ENCODE data around the gene FKBP5.
"Not testable (repeated sequence)": the region's sequence is repeated elsewhere in the genome, so short reads cannot be mapped to it uniquely, and the experiment has no call there.

FKBP5 gene

DNA sequence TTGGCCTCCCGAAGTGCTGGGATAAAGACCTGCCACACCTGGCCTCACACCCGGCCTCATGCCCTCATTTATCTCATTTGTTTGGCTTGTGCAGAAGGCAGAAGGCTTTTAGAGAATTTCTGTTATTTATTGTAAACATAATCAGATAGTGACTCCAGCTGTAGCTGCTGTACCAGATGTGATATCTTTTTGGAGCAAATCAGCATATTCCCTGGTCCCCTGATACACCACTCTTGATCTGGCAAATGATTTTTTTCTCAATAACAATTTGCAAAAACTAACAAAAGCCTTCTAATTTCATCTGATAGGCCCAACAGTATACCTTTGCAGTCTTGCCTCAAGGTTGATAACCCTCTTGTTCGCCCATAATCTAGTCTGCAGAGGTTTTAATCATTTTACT is 149.5 kb downstream of the FKBP5 start:
- peaks cover 8% of the 10 kb centered on the region; the same call in 1 of the 2 replicates for H3K27me3 ChIP-seq (ENCODE audit: insufficient read depth, low read length)
- no peak overlapping the region for H3K27ac ChIP-seq (ENCODE audit: low read depth, low read length, poor library complexity, severe bottlenecking)
- no peak overlapping the region for H2AFZ ChIP-seq (ENCODE audit: low read length)
- no peak overlapping the region for H3K4me2 ChIP-seq (ENCODE audit: low read length)
- H3K4me3 ChIP-seq (ENCODE audit: low read depth, low read length, poor library complexity, severe bottlenecking): no peak overlapping the region
- peaks cover 3% of the 10 kb centered on the region; the same call in 1 of the 2 replicates for H3K36me3 ChIP-seq (ENCODE audit: insufficient read depth, low read length)
- H3K79me2 ChIP-seq (ENCODE audit: insufficient read depth, low read length): no peaks in the 10 kb centered on the region
- no peaks in the 10 kb centered on the region for H3K9me2 ChIP-seq (ENCODE audit: low read depth, low read length)
- H3K9me3 ChIP-seq (ENCODE audit: low read length): peaks cover 6% of the 10 kb centered on the region; the same call in 1 of the 2 replicates
- no peak overlapping the region for H3K9ac ChIP-seq (ENCODE audit: low read length)
- H3K4me1 ChIP-seq (ENCODE audit: insufficient read depth, low read length, severe bottlenecking): no peaks in the 10 kb centered on the region
- TF ChIP-seq, protein P1, sequence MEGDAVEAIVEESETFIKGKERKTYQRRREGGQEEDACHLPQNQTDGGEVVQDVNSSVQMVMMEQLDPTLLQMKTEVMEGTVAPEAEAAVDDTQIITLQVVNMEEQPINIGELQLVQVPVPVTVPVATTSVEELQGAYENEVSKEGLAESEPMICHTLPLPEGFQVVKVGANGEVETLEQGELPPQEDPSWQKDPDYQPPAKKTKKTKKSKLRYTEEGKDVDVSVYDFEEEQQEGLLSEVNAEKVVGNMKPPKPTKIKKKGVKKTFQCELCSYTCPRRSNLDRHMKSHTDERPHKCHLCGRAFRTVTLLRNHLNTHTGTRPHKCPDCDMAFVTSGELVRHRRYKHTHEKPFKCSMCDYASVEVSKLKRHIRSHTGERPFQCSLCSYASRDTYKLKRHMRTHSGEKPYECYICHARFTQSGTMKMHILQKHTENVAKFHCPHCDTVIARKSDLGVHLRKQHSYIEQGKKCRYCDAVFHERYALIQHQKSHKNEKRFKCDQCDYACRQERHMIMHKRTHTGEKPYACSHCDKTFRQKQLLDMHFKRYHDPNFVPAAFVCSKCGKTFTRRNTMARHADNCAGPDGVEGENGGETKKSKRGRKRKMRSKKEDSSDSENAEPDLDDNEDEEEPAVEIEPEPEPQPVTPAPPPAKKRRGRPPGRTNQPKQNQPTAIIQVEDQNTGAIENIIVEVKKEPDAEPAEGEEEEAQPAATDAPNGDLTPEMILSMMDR (IDR thresholded peaks at IDR 0.05; ENCODE audit: low read length): no peak
- no peak for TF ChIP-seq EZH2 (IDR thresholded peaks at IDR 0.05; ENCODE audit: borderline replicate concordance, low read length)
- no peaks in the 10 kb centered on the region for H4K20me1 ChIP-seq (ENCODE audit: insufficient read depth, low read length)
- H3F3A ChIP-seq (ENCODE audit: insufficient read depth, low read length): no peaks in the 10 kb centered on the region

DNA sequence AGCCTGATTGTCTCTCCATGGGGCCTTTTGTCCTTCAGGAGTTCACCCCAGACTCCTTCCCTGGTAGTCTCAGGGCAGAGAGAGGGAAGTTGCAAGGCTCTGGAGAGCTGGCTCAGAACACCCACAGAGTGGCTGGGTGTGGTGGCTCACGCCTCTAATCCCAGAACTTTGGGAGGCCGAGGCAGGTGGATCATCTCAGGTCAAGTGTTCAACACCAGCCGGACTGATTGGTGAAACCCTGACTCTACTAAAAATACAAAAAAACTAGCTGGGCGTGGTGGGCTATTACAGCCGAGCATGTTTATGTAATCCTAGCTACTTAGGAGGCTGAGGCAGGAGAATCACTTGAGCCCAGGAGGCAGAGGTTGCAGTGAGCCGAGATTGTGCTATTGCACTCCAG is 152.9 kb downstream of the FKBP5 start:
- H2AFZ ChIP-seq (ENCODE audit: low read length); H3K27ac ChIP-seq (ENCODE audit: low read depth, low read length, poor library complexity, severe bottlenecking): not testable (repeated sequence)

DNA sequence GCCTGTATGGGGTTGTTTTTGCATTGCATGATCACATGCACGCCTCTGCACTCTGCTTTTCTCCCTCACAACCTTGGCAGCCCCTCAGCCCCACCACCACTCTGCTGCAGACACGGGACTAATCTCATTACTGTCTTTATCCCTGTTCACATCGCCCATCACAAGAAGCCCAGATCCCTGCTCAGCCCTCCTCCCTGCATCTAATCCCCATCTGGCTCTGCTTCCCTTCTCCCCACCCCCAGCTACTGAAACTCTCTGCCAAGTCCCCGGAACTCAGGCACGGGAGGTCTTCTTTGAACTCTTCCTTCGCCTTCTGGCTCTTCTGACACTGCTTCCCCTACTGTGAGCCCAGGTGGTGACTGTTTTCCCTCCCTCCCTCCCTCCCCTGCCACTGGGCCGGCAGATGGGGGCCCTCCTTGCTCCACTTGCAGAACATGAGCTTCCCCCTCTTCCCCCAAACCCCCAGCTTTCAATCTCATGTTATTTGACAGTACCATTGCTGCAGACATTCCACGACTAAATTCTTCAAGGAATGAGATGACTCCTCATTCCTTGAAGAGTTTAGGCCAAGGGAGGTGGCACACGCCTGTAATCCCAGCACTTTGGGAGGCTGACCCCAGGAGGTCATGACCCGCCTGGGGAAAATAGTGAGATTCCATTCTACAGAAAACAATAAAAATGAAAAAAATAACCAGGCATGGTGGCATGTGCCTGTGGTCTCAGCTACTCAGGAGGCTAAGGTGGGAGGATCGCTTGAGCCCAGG is 154.1 kb downstream of the FKBP5 start:
- no peaks in the 10 kb centered on the region for H3K9me3 ChIP-seq (ENCODE audit: low read length)
- H3K4me1 ChIP-seq (ENCODE audit: insufficient read depth, low read length, severe bottlenecking): no peaks in the 10 kb centered on the region
- no peak overlapping the region for H3K4me2 ChIP-seq (ENCODE audit: low read length)
- H3F3A ChIP-seq (ENCODE audit: insufficient read depth, low read length): no peaks in the 10 kb centered on the region
- no peaks in the 10 kb centered on the region for H3K9me2 ChIP-seq (ENCODE audit: low read depth, low read length)
- no peaks in the 10 kb centered on the region for H3K79me2 ChIP-seq (ENCODE audit: insufficient read depth, low read length)
- H3K27me3 ChIP-seq (ENCODE audit: insufficient read depth, low read length): 0 out of 2 replicates have a peak, but pooled peaks cover 5% of the 10 kb centered on the region
- TF ChIP-seq EZH2 (IDR thresholded peaks at IDR 0.05; ENCODE audit: borderline replicate concordance, low read length): no peak
- TF ChIP-seq, protein P1 (IDR thresholded peaks at IDR 0.05; ENCODE audit: low read length): no peak
- H3K27ac ChIP-seq (ENCODE audit: low read depth, low read length, poor library complexity, severe bottlenecking): no peak overlapping the region
- no peaks in the 10 kb centered on the region for H3K36me3 ChIP-seq (ENCODE audit: insufficient read depth, low read length)
- no peak overlapping the region for H3K4me3 ChIP-seq (ENCODE audit: low read depth, low read length, poor library complexity, severe bottlenecking)
- H2AFZ ChIP-seq (ENCODE audit: low read length): no peak overlapping the region
- H4K20me1 ChIP-seq (ENCODE audit: insufficient read depth, low read length): no peaks in the 10 kb centered on the region
- no peak overlapping the region for H3K9ac ChIP-seq (ENCODE audit: low read length)

More for the DNA sequence above, 152.9 kb downstream of the FKBP5 start:
- not testable (repeated sequence) for H3K4me2 ChIP-seq (ENCODE audit: low read length); H3K9ac ChIP-seq (ENCODE audit: low read length); H3K79me2 ChIP-seq (ENCODE audit: insufficient read depth, low read length); H3K4me1 ChIP-seq (ENCODE audit: insufficient read depth, low read length, severe bottlenecking); H3K27me3 ChIP-seq (ENCODE audit: insufficient read depth, low read length); H3K9me2 ChIP-seq (ENCODE audit: low read depth, low read length); H3K36me3 ChIP-seq (ENCODE audit: insufficient read depth, low read length); H3K9me3 ChIP-seq (ENCODE audit: low read length); H3F3A ChIP-seq (ENCODE audit: insufficient read depth, low read length); H4K20me1 ChIP-seq (ENCODE audit: insufficient read depth, low read length); H3K4me3 ChIP-seq (ENCODE audit: low read depth, low read length, poor library complexity, severe bottlenecking)

DNA sequence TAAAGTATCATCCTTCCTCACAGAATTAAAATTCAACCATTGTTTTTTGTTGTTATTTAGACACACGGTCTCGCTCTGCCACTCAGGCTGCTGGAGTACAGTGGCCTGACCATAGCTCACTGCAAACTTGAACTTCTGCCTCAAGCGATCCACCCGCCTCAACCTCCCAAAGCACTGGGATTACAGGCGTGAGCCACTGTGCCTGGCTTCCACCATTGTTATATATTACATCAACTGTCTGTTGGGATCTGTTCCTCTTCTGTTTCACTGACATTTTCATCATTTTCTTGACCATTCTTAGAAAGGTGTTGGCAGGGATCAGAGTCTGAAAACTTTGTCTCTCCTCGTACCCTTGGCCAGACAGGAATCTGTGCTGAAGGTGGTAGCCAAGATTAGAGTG is 154.7 kb downstream of the FKBP5 start:
- Histone ChIP-seq H3K36me3 (ENCODE audit: insufficient read depth, low read length) (no peaks in the 10 kb centered on the region), H3K9me3 (ENCODE audit: low read length) (no peaks in the 10 kb centered on the region), H3F3A (ENCODE audit: insufficient read depth, low read length) (no peaks in the 10 kb centered on the region), H3K27me3 (ENCODE audit: insufficient read depth, low read length) (0 out of 2 replicates have a peak, but pooled peaks cover 5% of the 10 kb centered on the region), H4K20me1 (ENCODE audit: insufficient read depth, low read length) (no peaks in the 10 kb centered on the region), H3K9ac (ENCODE audit: low read length) (no peak overlapping the region), H3K4me1 (ENCODE audit: insufficient read depth, low read length, severe bottlenecking) (no peaks in the 10 kb centered on the region), H3K27ac (ENCODE audit: low read depth, low read length, poor library complexity, severe bottlenecking) (no peak overlapping the region), H3K79me2 (ENCODE audit: insufficient read depth, low read length) (no peaks in the 10 kb centered on the region), H3K9me2 (ENCODE audit: low read depth, low read length) (no peaks in the 10 kb centered on the region), H3K4me2 (ENCODE audit: low read length) (no peak overlapping the region), H3K4me3 (ENCODE audit: low read depth, low read length, poor library complexity, severe bottlenecking) (no peak overlapping the region), H2AFZ (ENCODE audit: low read length) (no peak overlapping the region)
- no peak for TF ChIP-seq EZH2 (IDR thresholded peaks at IDR 0.05; ENCODE audit: borderline replicate concordance, low read length)
- TF ChIP-seq, protein P1 (IDR thresholded peaks at IDR 0.05; ENCODE audit: low read length): no peak

Measured in OCI-LY1 (cell line).